HCT116 (cell line): ENCODE data around the gene SLAMF1. TPM values are rescaled to one million over a fixed set of nuclear protein-coding genes. Genes with fewer than 3 reads are reported as not detected.

Experiments used
- ATAC-seq: fragments of 200-7000 bp; cut with Tn5 transposase; 2 replicates; pipeline ENCODE4 v1.9.1; 2020; ENCODE audit warnings: mild to moderate bottlenecking, moderate library complexity
- BruUV-seq: library from RNA; stranded (reverse); fragments of 400-500 nt; replicated peaks from 2 replicates; lab custom pipeline; 2021; lab: Mats Ljungman, UMichigan
- CTCF ChIA-PET: fragments of 300-600 bp; sonication (Branson Sonifier 250); formaldehyde crosslinking; loops from one replicate; lab custom pipeline; 2021; ENCODE audit warnings: antibody characterized with exemption; lab: Charles Lee
- POLR2A ChIA-PET: fragments of 300-600, 350-600 bp; sonication (Branson Sonifier 250); formaldehyde crosslinking; loops from one replicate; lab custom pipeline; 2021; ENCODE audit warnings: antibody characterized with exemption; lab: Charles Lee
- RAD21 ChIA-PET, 2 experiments: fragments of 300-600 bp; sonication (Branson Sonifier 250); formaldehyde crosslinking; loops; one replicate each; lab custom pipeline; 2023; ENCODE audit warnings: low total read pairs in 2 of 2; ENCODE audit not compliant: uncharacterized antibody in 2 of 2, unreplicated experiment in 2 of 2, low non-redundant PET in 1 of 2; lab: Charles Lee
- DNase-seq: peaks from one replicate; pipeline ENCODE4 v3.0.0-alpha.2; 2010; ENCODE audit warnings: low read depth, low spot score
- H2AFZ ChIP-seq: fragments of 200-600 bp; shearing (Covaris generic), sonication (generic); 2 replicates; pipeline ENCODE4 v1.6.1; 2017; ENCODE audit warnings: low read depth, mixed run types, mixed read lengths, antibody characterized with exemption, low read length; ENCODE audit not compliant: poor library complexity, severe bottlenecking
- H3K27ac ChIP-seq: 2 replicates; pipeline ENCODE4 v1.5.1; 2012; ENCODE audit warnings: low read depth, low read length
- H3K27me3 ChIP-seq: fragments of 200-600 bp; sonication (generic); 2 replicates; pipeline ENCODE4 v1.6.1; 2016; ENCODE audit warnings: mixed run types, low read length, mixed read lengths; ENCODE audit not compliant: insufficient read depth
- H3K36me3 ChIP-seq, 2 experiments: fragments of 200-500 bp in 1 of 2; fragments of 200-600 bp in 1 of 2; sonication (Bioruptor generic) in 1 of 2; sonication (generic) in 1 of 2; 2 replicates each; pipeline versions ENCODE4 v1.5.1 to v1.6.1; 2014 to 2016; ENCODE audit warnings: low read length in 2 of 2, inconsistent platforms in 1 of 2, mixed read lengths in 1 of 2, mixed run types in 1 of 2; ENCODE audit not compliant: insufficient read depth in 2 of 2, control insufficient read depth in 1 of 2
- H3K4me1 ChIP-seq, 2 experiments: fragments of 200-600 bp in 1 of 2; sonication (generic) in 1 of 2; 2 replicates each; pipeline versions ENCODE4 v1.5.1 to v1.6.1; 2012 to 2017; ENCODE audit warnings: low read length in 2 of 2, inconsistent platforms in 1 of 2, mild to moderate bottlenecking in 1 of 2, mixed read lengths in 1 of 2, mixed run types in 1 of 2, moderate library complexity in 1 of 2; ENCODE audit not compliant: insufficient read depth in 2 of 2, control insufficient read depth in 1 of 2
- H3K4me2 ChIP-seq: fragments of 200-600 bp; sonication (generic); 2 replicates; pipeline ENCODE4 v1.6.1; 2017; ENCODE audit warnings: mixed run types, low read length, mixed read lengths
- H3K4me3 ChIP-seq, 2 experiments: fragments of 200-600 bp in 1 of 2; sonication (generic) in 1 of 2; replicated peaks in 1 of 2; 2 replicates each; pipeline ENCODE4 v1.5.1; 2011 to 2016; ENCODE audit warnings: low read length in 2 of 2, control low read depth in 1 of 2, low read depth in 1 of 2, mild to moderate bottlenecking in 1 of 2, mixed read lengths in 1 of 2, mixed run types in 1 of 2
- H3K79me2 ChIP-seq: fragments of 200-600 bp; sonication (generic); 2 replicates; pipeline ENCODE4 v1.6.1; 2017; ENCODE audit warnings: mild to moderate bottlenecking, mixed run types, low read length, moderate library complexity, mixed read lengths; ENCODE audit not compliant: insufficient read depth
- H3K9ac ChIP-seq: fragments of 200-600 bp; sonication (generic); 2 replicates; pipeline ENCODE4 v1.6.1; 2016; ENCODE audit warnings: low read length, mixed read lengths
- H3K9me2 ChIP-seq: fragments of 200-600 bp; sonication (generic), shearing (Covaris generic); 2 replicates; pipeline ENCODE4 v1.6.1; 2017; ENCODE audit warnings: mixed run types, mild to moderate bottlenecking, moderate library complexity; ENCODE audit not compliant: insufficient read depth
- H3K9me3 ChIP-seq, 2 experiments: fragments of 200-500 bp in 1 of 2; fragments of 200-600 bp in 1 of 2; sonication (Bioruptor generic) in 1 of 2; sonication (generic) in 1 of 2; 2 replicates each; pipeline ENCODE4 v1.6.1; 2014 to 2017; ENCODE audit warnings: low read length in 2 of 2, mixed read lengths in 2 of 2, inconsistent platforms in 1 of 2, low read depth in 1 of 2, mild to moderate bottlenecking in 1 of 2, mixed run types in 1 of 2, moderate library complexity in 1 of 2; ENCODE audit not compliant: control insufficient read depth in 1 of 2, insufficient read depth in 1 of 2
- H4K20me1 ChIP-seq: fragments of 200-600 bp; sonication (generic), shearing (Covaris generic); 2 replicates; pipeline ENCODE4 v1.6.1; 2017; ENCODE audit warnings: mixed run types, mild to moderate bottlenecking, moderate library complexity; ENCODE audit not compliant: insufficient read depth
- CTCF ChIP-seq, 3 experiments: fragments of 200-600 bp in 1 of 3; sonication (generic) in 1 of 3; IDR thresholded peaks in 2 of 3; conservative IDR thresholded peaks in 1 of 3; 2 replicates each; pipeline ENCODE4 v1.5.1; 2012 to 2017; ENCODE audit warnings: low read depth in 2 of 3, low read length in 2 of 3, antibody characterized with exemption in 1 of 3, borderline replicate concordance in 1 of 3, control low read depth in 1 of 3, mild to moderate bottlenecking in 1 of 3, mixed read lengths in 1 of 3, mixed run types in 1 of 3, moderate library complexity in 1 of 3; ENCODE audit not compliant: insufficient read depth in 1 of 3
- EGR1 ChIP-seq: IDR thresholded peaks from 2 replicates; pipeline ENCODE4 v1.6.1; 2012; ENCODE audit warnings: low read depth
- ELF1 ChIP-seq: IDR thresholded peaks from 2 replicates; pipeline ENCODE4 v1.6.1; 2012; ENCODE audit warnings: low read depth, borderline replicate concordance
- EZH2 ChIP-seq: fragments of 200-600 bp; sonication (generic); IDR thresholded peaks from 2 replicates; pipeline ENCODE4 v1.6.1; 2017; ENCODE audit warnings: antibody characterized with exemption, mixed run types
- FOSL1 ChIP-seq: IDR thresholded peaks from 2 replicates; pipeline ENCODE4 v1.6.1; 2012; ENCODE audit warnings: low read depth
- POLR2AphosphoS5 ChIP-seq: IDR thresholded peaks from 2 replicates; pipeline ENCODE4 v1.6.1; 2011; ENCODE audit warnings: mild to moderate bottlenecking, low read depth, low read length, moderate library complexity
- TCF7L2 ChIP-seq: IDR thresholded peaks from 2 replicates; pipeline ENCODE4 v1.7.0; 2011; ENCODE audit warnings: borderline replicate concordance, inconsistent platforms; ENCODE audit not compliant: insufficient read depth, insufficient read length; ENCODE audit errors: extremely low read depth
- ZFX ChIP-seq: fragments of 450-650 bp; IDR thresholded peaks from 2 replicates; pipeline ENCODE4 v1.6.1; 2017
- intact Hi-C: fragments of 100-400 bp; cut with micrococcal nuclease; formaldehyde crosslinking; loops from 2 replicates; pipeline ENCODE4 v1.10.0; 2022
- total RNA-seq: library from RNA; stranded (reverse); gene quantifications from one replicate; pipeline ENCODE4 v1.2.1, GENCODE V29; 2021; ENCODE audit not compliant: unreplicated experiment
- TF ChIP-seq, protein P1 (sequence below): IDR thresholded peaks from 2 replicates; pipeline ENCODE4 v1.6.1; 2012

SLAMF1 gene
- total RNA-seq, 1 experiment from 2014 or later = 0.30 TPM

DNA sequence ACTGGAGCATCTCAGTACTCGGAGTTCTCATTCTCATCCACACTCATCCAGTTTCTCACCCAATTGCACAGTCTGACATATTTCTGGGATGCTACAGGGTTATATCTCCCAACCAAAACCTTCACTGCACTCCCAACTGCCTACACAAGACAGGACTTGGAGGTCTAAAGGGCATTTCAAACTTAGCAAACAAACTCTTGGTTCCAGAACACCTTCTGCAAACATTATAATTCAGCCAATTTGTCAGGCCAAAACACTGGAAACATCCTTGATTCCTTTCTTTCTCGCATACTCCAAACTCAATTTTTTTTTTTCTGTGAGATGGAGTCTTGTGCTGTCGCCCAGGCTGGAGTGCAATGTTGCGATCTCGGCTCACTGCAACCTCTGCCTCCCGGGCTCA is 7.9 kb downstream of the SLAMF1 start (continued):
- TF ChIP-seq, protein P1, sequence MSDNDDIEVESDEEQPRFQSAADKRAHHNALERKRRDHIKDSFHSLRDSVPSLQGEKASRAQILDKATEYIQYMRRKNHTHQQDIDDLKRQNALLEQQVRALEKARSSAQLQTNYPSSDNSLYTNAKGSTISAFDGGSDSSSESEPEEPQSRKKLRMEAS = no peak

DNA sequence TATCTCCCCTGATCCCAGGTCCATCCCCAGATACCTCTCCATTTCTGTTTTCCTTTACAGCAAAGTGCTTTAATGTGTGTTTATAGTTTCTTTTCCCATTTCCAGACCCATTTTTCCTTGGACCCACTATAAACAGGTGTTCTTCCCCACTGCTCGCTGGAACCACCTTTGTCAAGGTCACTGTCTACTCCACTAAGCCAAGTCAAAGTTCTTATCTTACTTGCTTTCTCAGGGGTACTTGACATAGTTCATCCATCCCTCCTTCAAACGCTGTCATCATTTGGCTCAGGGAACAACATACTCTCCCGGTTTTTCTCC is 8.3 kb downstream of the SLAMF1 start:
- TF ChIP-seq EZH2 = no peak
- TF ChIP-seq EGR1 = no peak
- TF ChIP-seq ELF1 = no peak
- no peak for TF ChIP-seq FOSL1
- Histone ChIP-seq H4K20me1 (no peaks in the 10 kb centered on the region), H3K9me3 (no peaks in the 10 kb centered on the region), H2AFZ (no peak overlapping the region), H3K27ac (no peak overlapping the region), H3K4me1 (no peaks in the 10 kb centered on the region), H3K36me3 (no peaks in the 10 kb centered on the region), H3K9me2 (no peaks in the 10 kb centered on the region), H3K4me2 (no peak overlapping the region), H3K9ac (no peak overlapping the region), H3K79me2 (no peaks in the 10 kb centered on the region), H3K27me3 (no peaks in the 10 kb centered on the region), H3K4me3 (no peak overlapping the region)
- intact Hi-C loops = no loop called here
- POLR2A ChIA-PET = no interaction called here
- RAD21 ChIA-PET = no interaction called here
- BruUV-seq = no TSS peak
- DNase-seq (no peak), ATAC-seq (no peak)
- CTCF ChIA-PET = no interaction called here

DNA sequence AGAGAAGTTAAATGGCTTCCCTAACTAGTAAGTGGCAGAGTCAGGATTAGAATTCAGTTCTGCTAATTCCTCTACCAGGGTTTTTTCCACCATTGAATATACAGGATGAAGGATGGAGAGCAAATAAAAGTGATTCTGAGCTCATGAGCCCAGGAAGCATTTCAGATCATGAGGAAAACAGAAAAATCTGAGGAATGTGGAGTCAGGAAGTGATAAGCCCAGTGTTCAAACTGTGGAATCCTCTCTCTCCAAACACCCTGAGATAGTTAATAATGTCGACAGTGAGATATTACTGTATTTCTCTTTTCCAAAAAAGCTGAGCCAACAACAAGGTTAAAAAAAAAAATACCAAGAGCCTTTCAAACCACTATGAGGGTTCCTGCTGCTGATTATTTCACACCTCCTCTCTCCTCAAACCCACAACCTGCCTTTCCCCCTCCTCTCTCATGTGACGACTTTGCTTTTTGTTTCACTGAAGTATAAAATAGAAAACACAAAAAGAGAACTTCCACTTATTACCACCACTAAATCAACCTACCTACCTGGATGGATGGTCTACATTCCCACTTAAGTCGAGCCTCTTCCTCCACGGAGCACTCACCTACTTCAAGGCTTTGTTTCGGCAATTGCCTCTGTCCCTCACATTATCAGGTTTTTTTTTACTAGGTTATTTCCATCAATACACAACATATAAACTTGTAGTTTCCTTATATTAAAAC is 8.9 kb downstream of the SLAMF1 start:
- no peaks in the 10 kb centered on the region for H3K36me3 ChIP-seq
- no peaks in the 10 kb centered on the region for H3K79me2 ChIP-seq
- H3K4me3 ChIP-seq = no peak overlapping the region
- no peaks in the 10 kb centered on the region for H3K9me3 ChIP-seq
- ChIA-PET CTCF (no interaction called here), POLR2A (interaction anchor here (0.8 kb wide), 1 partner anchor 37 kb away, joined by 4 read pairs; no protein-coding TSS in a partner anchor), RAD21 (no interaction called here)
- intact Hi-C loops = no loop called here
- H3K4me2 ChIP-seq = no peak overlapping the region
- BruUV-seq = no TSS peak
- ATAC-seq (no peak), DNase-seq (no peak)
- TF ChIP-seq POLR2AphosphoS5 = no peak
- no peak for TF ChIP-seq CTCF (IDR thresholded peaks at IDR 0.05 in 2 of 3, conservative IDR thresholded peaks at IDR 0.05 in 1 of 3; ENCODE audit: borderline replicate concordance in 1 of 3, insufficient read depth in 1 of 3, low read depth in 2 of 3, low read length in 2 of 3)
- no peak for TF ChIP-seq ZFX
- no peak for TF ChIP-seq TCF7L2
- H2AFZ ChIP-seq = no peak overlapping the region
- H3K4me1 ChIP-seq = no peaks in the 10 kb centered on the region
- no peaks in the 10 kb centered on the region for H4K20me1 ChIP-seq
- H3K9me2 ChIP-seq = no peaks in the 10 kb centered on the region
- no peak overlapping the region for H3K9ac ChIP-seq
- no peak overlapping the region for H3K27ac ChIP-seq
- H3K27me3 ChIP-seq = no peaks in the 10 kb centered on the region
